HCT116 (cell line): ENCODE results near the gene LRP1.

Source experiments
- CEBPB ChIP-seq: IDR thresholded peaks from 2 replicates; pipeline ENCODE4 v1.6.1; 2012; ENCODE audit warnings: low read depth
- CTCF ChIP-seq, 3 experiments: fragments of 200-600 bp in 1 of 3; sonication (generic) in 1 of 3; IDR thresholded peaks in 2 of 3; conservative IDR thresholded peaks in 1 of 3; 2 replicates each; pipeline ENCODE4 v1.5.1; 2012 to 2017; ENCODE audit warnings: low read depth in 2 of 3, low read length in 2 of 3, antibody characterized with exemption in 1 of 3, borderline replicate concordance in 1 of 3, control low read depth in 1 of 3, mild to moderate bottlenecking in 1 of 3, mixed read lengths in 1 of 3, mixed run types in 1 of 3, moderate library complexity in 1 of 3; ENCODE audit not compliant: insufficient read depth in 1 of 3
- ELF1 ChIP-seq: IDR thresholded peaks from 2 replicates; pipeline ENCODE4 v1.6.1; 2012; ENCODE audit warnings: low read depth, borderline replicate concordance
- EZH2 ChIP-seq: fragments of 200-600 bp; sonication (generic); IDR thresholded peaks from 2 replicates; pipeline ENCODE4 v1.6.1; 2017; ENCODE audit warnings: antibody characterized with exemption, mixed run types
- EZH2phosphoT487 ChIP-seq: fragments of 200-600 bp; IDR thresholded peaks from 2 replicates; pipeline ENCODE4 v1.6.1; 2018; ENCODE audit warnings: antibody characterized with exemption, borderline replicate concordance
- FOSL1 ChIP-seq: IDR thresholded peaks from 2 replicates; pipeline ENCODE4 v1.6.1; 2012; ENCODE audit warnings: low read depth
- JUND ChIP-seq: IDR thresholded peaks from 2 replicates; pipeline ENCODE4 v1.6.1; 2012
- MAX ChIP-seq: IDR thresholded peaks from 2 replicates; pipeline ENCODE4 v1.6.1; 2012
- POLR2A ChIP-seq: IDR thresholded peaks from 2 replicates; pipeline ENCODE4 v1.7.0; 2011; ENCODE audit warnings: borderline replicate concordance; ENCODE audit not compliant: insufficient read depth, insufficient read length; ENCODE audit errors: extremely low read depth
- POLR2AphosphoS5 ChIP-seq: IDR thresholded peaks from 2 replicates; pipeline ENCODE4 v1.6.1; 2011; ENCODE audit warnings: mild to moderate bottlenecking, low read depth, low read length, moderate library complexity
- RAD21 ChIP-seq: IDR thresholded peaks from 2 replicates; pipeline ENCODE4 v1.6.1; 2012; ENCODE audit warnings: low read depth, mild to moderate bottlenecking
- SIN3A ChIP-seq: IDR thresholded peaks from 2 replicates; pipeline ENCODE4 v1.6.1; 2012; ENCODE audit warnings: low read depth
- SP1 ChIP-seq: IDR thresholded peaks from 2 replicates; pipeline ENCODE4 v1.6.1; 2012; ENCODE audit warnings: low read depth

- TF ChIP-seq EZH2 (no peak), CTCF (IDR thresholded peaks at IDR 0.05 in 2 of 3, conservative IDR thresholded peaks at IDR 0.05 in 1 of 3; ENCODE audit: borderline replicate concordance in 1 of 3, insufficient read depth in 1 of 3, low read depth in 2 of 3, low read length in 2 of 3) (no peak), POLR2AphosphoS5 (no peak), RAD21 (no peak), MAX (no peak), CEBPB (no peak), SIN3A (no peak), POLR2A (no peak), ELF1 (no peak), FOSL1 (no peak), EZH2phosphoT487 (no peak), SP1 (no peak), JUND (no peak)
Observed at GRCh38 chr12:57098546-57098945, 29.7 kb upstream of the LRP1 start.
